HepG2 (cell line): ENCODE data around the gene CLIC3. TPM values are rescaled to one million over a fixed set of nuclear protein-coding genes. Genes with fewer than 3 reads are reported as not detected.

Experiments used
- ATAC-seq: fragments of 200-7000 bp; cut with Tn5 transposase; 3 replicates; pipeline ENCODE4 v1.9.1; 2020; ENCODE audit warnings: mild to moderate bottlenecking, moderate library complexity
- BruUV-seq: library from RNA; stranded (reverse); fragments of 400-500 nt; replicated peaks from 2 replicates; lab custom pipeline; 2021; lab: Mats Ljungman, UMichigan
- CTCF ChIA-PET: fragments of 300-600 bp; formaldehyde crosslinking; extraction: SDS; loops from one replicate; lab custom pipeline; 2021; ENCODE audit warnings: low total read pairs, inconsistent platforms, low intra/inter-chr PET ratio; lab: Yijun Ruan, JAX
- POLR2A ChIA-PET: fragments of 350-600 bp; sonication (Branson Sonifier 250); formaldehyde crosslinking; loops from one replicate; lab custom pipeline; 2020; ENCODE audit warnings: antibody characterized with exemption, inconsistent platforms; lab: Yijun Ruan, JAX
- DNase-seq: peaks from one replicate; pipeline ENCODE4 v3.0.0-alpha.2; 2015; ENCODE audit warnings: low spot score
- FAIRE-seq: peaks from 3 replicates; lab custom pipeline; 2011; peaks lifted over from hg19 to GRCh38; lab: Jason Lieb, UNC
- H2AFZ ChIP-seq: one replicate; pipeline ENCODE4 v1.6.1; 2011; ENCODE audit warnings: low read length, inconsistent platforms
- H3K27ac ChIP-seq: fragments of 300-600 bp; 3 replicates; pipeline ENCODE4 v1.8.0; 2011; ENCODE audit warnings: mixed run types, mild to moderate bottlenecking, mixed read lengths, low read length, inconsistent platforms; ENCODE audit not compliant: insufficient read depth; ENCODE audit errors: extremely low read length
- H3K27me3 ChIP-seq, 2 experiments: fragments of 200-600 bp in 1 of 2; 2 replicates in 1 of 2; 3 replicates in 1 of 2; pipeline versions ENCODE4 v1.6.0 to v1.8.0; 2011; ENCODE audit warnings: low read length in 2 of 2, mild to moderate bottlenecking in 2 of 2, moderate library complexity in 2 of 2, inconsistent platforms in 1 of 2; ENCODE audit not compliant: insufficient read depth in 2 of 2, control insufficient read depth in 1 of 2
- H3K36me3 ChIP-seq, 2 experiments: fragments of 200-600 bp in 1 of 2; replicated peaks in 1 of 2; 2 replicates in 1 of 2; 3 replicates in 1 of 2; pipeline versions ENCODE4 v1.5.1 to v1.8.0; 2011; ENCODE audit warnings: low read length in 2 of 2, inconsistent platforms in 1 of 2; ENCODE audit not compliant: insufficient read depth in 2 of 2, control insufficient read depth in 1 of 2
- H3K4me1 ChIP-seq: 2 replicates; pipeline ENCODE4 v1.5.1; 2012; ENCODE audit warnings: low read length, inconsistent platforms; ENCODE audit not compliant: insufficient read depth
- H3K4me2 ChIP-seq: 2 replicates; pipeline ENCODE4 v1.6.0; 2011; ENCODE audit warnings: low read depth, low read length, inconsistent platforms
- H3K4me3 ChIP-seq, 3 experiments: fragments of 200-600 bp in 1 of 3; sonication (generic), shearing (Covaris generic) in 1 of 3; replicated peaks in 1 of 3; 2 replicates each; pipeline ENCODE4 v1.5.1; 2011 to 2016; ENCODE audit warnings: low read length in 3 of 3, inconsistent platforms in 2 of 3, low read depth in 2 of 3, mild to moderate bottlenecking in 2 of 3, control low read depth in 1 of 3, mixed read lengths in 1 of 3; ENCODE audit not compliant: insufficient read depth in 1 of 3
- H3K79me2 ChIP-seq: one replicate; pipeline ENCODE4 v1.6.1; 2011; ENCODE audit warnings: low read length, inconsistent platforms; ENCODE audit not compliant: insufficient read depth
- H3K9ac ChIP-seq: 2 replicates; pipeline ENCODE4 v1.6.0; 2011; ENCODE audit warnings: mild to moderate bottlenecking, low read depth, low read length, inconsistent platforms; ENCODE audit not compliant: insufficient read depth
- H3K9me3 ChIP-seq: 2 replicates; pipeline ENCODE4 v1.5.1; 2012; ENCODE audit warnings: mild to moderate bottlenecking, low read length
- H4K20me1 ChIP-seq: 2 replicates; pipeline ENCODE4 v1.6.0; 2011; ENCODE audit warnings: inconsistent platforms, mild to moderate bottlenecking, low read length, moderate library complexity; ENCODE audit not compliant: insufficient read depth
- CC2D1A ChIP-seq: sonication (generic); formaldehyde crosslinking; IDR thresholded peaks from 2 replicates; pipeline ENCODE4 v1.8.1; 2023; ENCODE audit warnings: mild to moderate bottlenecking, missing genetic modification reagents
- DR1 ChIP-seq: sonication (generic); formaldehyde crosslinking; IDR thresholded peaks from 2 replicates; pipeline ENCODE4 v1.8.0; 2021; ENCODE audit warnings: mild to moderate bottlenecking, missing genetic modification reagents, inconsistent platforms
- KIAA2018 ChIP-seq: sonication (generic); formaldehyde crosslinking; IDR thresholded peaks from 2 replicates; pipeline ENCODE4 v1.5.0; 2020; ENCODE audit warnings: mild to moderate bottlenecking, missing genetic modification reagents, borderline replicate concordance
- KLF12 ChIP-seq: sonication (generic); formaldehyde crosslinking; IDR thresholded peaks from 2 replicates; pipeline ENCODE4 v1.4.0; 2020; ENCODE audit warnings: missing genetic modification reagents, borderline replicate concordance
- PBX2 ChIP-seq: IDR thresholded peaks from 2 replicates; pipeline ENCODE4 v1.6.1; 2016; ENCODE audit warnings: control low read depth
- TERF1 ChIP-seq: sonication (generic); formaldehyde crosslinking; IDR thresholded peaks from 2 replicates; pipeline ENCODE4 v1.8.0; 2022; ENCODE audit warnings: mild to moderate bottlenecking, missing genetic modification reagents, moderate library complexity
- ZBTB42 ChIP-seq: sonication (generic); formaldehyde crosslinking; IDR thresholded peaks from 2 replicates; pipeline ENCODE4 v1.5.0; 2020; ENCODE audit warnings: mild to moderate bottlenecking, missing genetic modification reagents
- ZFP36L1 ChIP-seq: sonication (generic); formaldehyde crosslinking; IDR thresholded peaks from 2 replicates; pipeline ENCODE4 v1.8.0; 2022; ENCODE audit warnings: mild to moderate bottlenecking, missing genetic modification reagents, moderate library complexity
- ZKSCAN1 ChIP-seq: fragments of 150-350 bp; IDR thresholded peaks from 2 replicates; pipeline ENCODE4 v1.6.1; 2014; ENCODE audit warnings: low read length
- ZMAT3 ChIP-seq: sonication (generic); formaldehyde crosslinking; conservative IDR thresholded peaks from 2 replicates; pipeline ENCODE4 v1.7.0; 2021; ENCODE audit warnings: missing genetic modification reagents
- ZNF160 ChIP-seq: sonication (generic); formaldehyde crosslinking; IDR thresholded peaks from 2 replicates; pipeline ENCODE4 v1.8.0; 2022; ENCODE audit warnings: mild to moderate bottlenecking, inconsistent platforms, missing genetic modification reagents
- ZNF496 ChIP-seq: sonication (generic); formaldehyde crosslinking; IDR thresholded peaks from 2 replicates; pipeline ENCODE4 v1.8.1; 2023; ENCODE audit warnings: mild to moderate bottlenecking, moderate library complexity, missing genetic modification reagents; ENCODE audit not compliant: insufficient replicate concordance
- WGBS: methylation state at CpG from one replicate; pipeline ENCODE4 v1.1.6; 2017; ENCODE audit warnings: low lambda C conversion rate; 5-methylcytosine and 5-hydroxymethylcytosine counted together
- in situ Hi-C: cut with HindIII; loops from 2 replicates; pipeline ENCODE4 v1.10.0; 2017; ENCODE audit warnings: low pct_unique_long_range_greater_than_20kb; ENCODE audit not compliant: extremely low pct_ligation_motif_present
- intact Hi-C: fragments of 100-400 bp; cut with micrococcal nuclease; formaldehyde crosslinking; loops from one replicate; pipeline ENCODE4 v1.10.0; 2022; ENCODE audit not compliant: unreplicated experiment
- polyA plus RNA-seq, 8 experiments: library from polyadenylated mRNA; depleted of rRNA in 3 of 8; stranded (reverse) in 7 of 8; unstranded in 1 of 8; fragments of >200 nt; fragmentation: Illumina TruSeq in 4 of 8; extraction: Trizol in 4 of 8; gene quantifications; 2 replicates each; pipeline versions ENCODE4 v1.2.1 to v1.2.3, GENCODE V29; 2011 to 2016; ENCODE audit warnings: low read depth in 4 of 8, missing spikeins in 1 of 8, mixed read lengths in 1 of 8; ENCODE audit not compliant: insufficient read depth in 1 of 8
- total RNA-seq, 5 experiments: library from RNA; depleted of rRNA; stranded (reverse); fragments of >200 nt; fragmentation: Illumina TruSeq; extraction: Trizol; gene quantifications; 2 replicates each; pipeline ENCODE4 v1.2.3, GENCODE V29; 2016; ENCODE audit warnings: low read depth in 1 of 5

Gene CLIC3
- total and polyA plus RNA-seq, 2 of the 13 experiments (the other 11 are each of a cell fraction or from before 2014, with no cell fraction given) = 0.51 to 1.5 TPM

- no peak overlapping the region for H3K9ac ChIP-seq
- no peak overlapping the region for H3K4me3 ChIP-seq
- ATAC-seq = no peak
- in situ Hi-C loops = no loop called here
- H3K4me1 ChIP-seq = peaks cover 32% of the 10 kb centered on the region
- peaks cover 23 to 53% of the 10 kb centered on the region in 2 experiments for H3K27me3 ChIP-seq
- FAIRE-seq = no peak
- no peaks in the 10 kb centered on the region for H3K9me3 ChIP-seq
- H4K20me1 ChIP-seq = no peaks in the 10 kb centered on the region
- 60% methylated on average over 19 of the region's 26 CpGs for WGBS
- H3K27ac ChIP-seq = no peak overlapping the region
- no TSS peak for BruUV-seq
- CTCF ChIA-PET = no interaction called here
- H2AFZ ChIP-seq = no peak overlapping the region
- intact Hi-C loops = no loop called here
- DNase-seq = no peak
- no peak overlapping the region for H3K4me2 ChIP-seq
- no peaks in the 10 kb centered on the region for H3K36me3 ChIP-seq
- POLR2A ChIA-PET = interaction anchor here (0.7 kb wide), 1 partner anchor 74 kb away, joined by 5 read pairs; no protein-coding TSS in a partner anchor
- H3K79me2 ChIP-seq = no peaks in the 10 kb centered on the region
- TF ChIP-seq ZFP36L1 (CRISPR knock-in tag) (no peak), PBX2 (CRISPR knock-in tag) (no peak), ZNF160 (CRISPR knock-in tag) (no peak), ZMAT3 (no peak), TERF1 (CRISPR knock-in tag) (no peak), KLF12 (CRISPR knock-in tag) (no peak), DR1 (CRISPR knock-in tag) (no peak), ZKSCAN1 (no peak), ZNF496 (no peak), KIAA2018 (no peak), ZBTB42 (CRISPR knock-in tag) (no peak), CC2D1A (CRISPR knock-in tag) (no peak)
Measured at GRCh38 chr9:136964833-136965422, 31.4 kb downstream of the CLIC3 start.
